Measurements from ENCODE around the gene GDF15. TPM values are rescaled to one million over a fixed set of nuclear protein-coding genes. Genes with fewer than 3 reads are reported as not detected.

Gene GDF15
- total RNA-seq, 1 donor from 2014 or later = 0.51 TPM

DNA sequence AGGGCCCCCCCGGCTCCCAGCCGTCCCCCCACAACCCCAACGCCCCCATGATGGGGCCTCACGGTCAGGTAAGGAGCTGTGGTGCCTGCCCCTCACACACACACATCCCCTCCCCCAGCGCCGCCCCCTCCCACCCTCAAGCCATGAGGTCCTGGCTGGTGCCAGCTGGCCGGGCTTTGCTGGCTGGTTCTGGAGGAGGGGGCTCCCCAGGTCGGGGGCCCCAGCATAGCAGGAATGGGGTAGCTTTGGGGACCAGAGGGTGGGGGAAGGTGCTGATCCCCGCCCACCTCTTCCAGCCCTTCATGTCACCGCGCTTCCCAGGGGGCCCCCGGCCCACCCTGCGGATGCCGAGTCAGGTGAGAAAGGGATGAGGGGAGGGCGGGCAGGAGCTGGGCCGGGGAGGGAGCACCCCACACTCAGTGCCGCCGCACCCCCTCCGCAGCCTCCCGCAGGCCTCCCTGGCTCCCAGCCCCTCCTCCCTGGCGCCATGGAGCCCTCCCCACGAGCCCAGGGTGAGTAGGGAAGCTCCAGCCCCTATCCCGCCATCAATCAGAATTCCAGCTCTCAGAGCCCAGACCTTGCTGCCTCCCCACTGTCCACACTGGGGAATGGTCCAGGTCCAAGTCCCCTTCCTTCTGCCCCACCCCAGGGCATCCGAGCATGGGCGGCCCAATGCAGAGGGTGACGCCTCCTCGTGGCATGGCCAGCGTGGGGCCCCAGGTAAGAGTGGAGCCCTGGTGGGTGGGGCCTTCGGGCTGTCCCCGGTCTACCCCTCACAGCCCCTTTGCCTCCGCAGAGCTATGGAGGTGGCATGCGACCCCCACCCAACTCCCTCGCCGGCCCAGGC is 45.6 kb downstream of the GDF15 start:
- DNase-seq = no peak

DNA sequence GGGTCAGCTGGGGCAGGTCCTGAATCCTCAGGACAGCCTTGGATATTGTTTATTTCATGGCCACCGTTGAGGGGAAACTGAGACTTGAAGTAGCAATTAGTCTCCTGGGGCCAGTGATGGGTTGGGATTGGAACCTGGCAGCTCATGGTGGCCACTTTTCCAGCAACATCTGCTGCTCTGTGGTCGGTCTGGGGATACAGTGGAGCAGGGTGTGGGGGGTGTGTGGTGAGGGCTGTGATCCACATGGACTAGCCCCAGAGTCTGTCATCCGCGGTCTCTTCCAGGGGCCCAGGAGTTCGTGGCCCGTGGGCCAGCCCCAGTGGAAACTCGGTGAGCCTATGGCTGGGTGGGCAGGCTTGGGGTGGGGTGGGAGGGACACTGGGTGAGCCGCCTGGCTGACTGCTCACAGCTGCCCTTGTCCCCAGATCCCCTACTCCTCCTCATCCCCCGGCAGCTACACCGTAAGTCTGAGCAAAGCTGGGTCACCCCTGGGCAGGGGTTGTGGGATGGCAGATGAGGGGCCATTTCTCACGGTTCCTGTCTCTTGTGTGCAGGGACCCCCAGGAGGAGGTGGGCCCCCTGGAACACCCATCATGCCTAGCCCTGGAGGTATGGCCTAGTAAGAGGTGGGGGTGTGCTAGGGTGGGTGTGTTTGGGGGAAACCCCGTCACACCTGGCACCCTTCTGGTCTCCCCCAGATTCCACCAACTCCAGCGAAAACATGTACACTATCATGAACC is 46.5 kb downstream of the GDF15 start:
- no peak for DNase-seq

DNA sequence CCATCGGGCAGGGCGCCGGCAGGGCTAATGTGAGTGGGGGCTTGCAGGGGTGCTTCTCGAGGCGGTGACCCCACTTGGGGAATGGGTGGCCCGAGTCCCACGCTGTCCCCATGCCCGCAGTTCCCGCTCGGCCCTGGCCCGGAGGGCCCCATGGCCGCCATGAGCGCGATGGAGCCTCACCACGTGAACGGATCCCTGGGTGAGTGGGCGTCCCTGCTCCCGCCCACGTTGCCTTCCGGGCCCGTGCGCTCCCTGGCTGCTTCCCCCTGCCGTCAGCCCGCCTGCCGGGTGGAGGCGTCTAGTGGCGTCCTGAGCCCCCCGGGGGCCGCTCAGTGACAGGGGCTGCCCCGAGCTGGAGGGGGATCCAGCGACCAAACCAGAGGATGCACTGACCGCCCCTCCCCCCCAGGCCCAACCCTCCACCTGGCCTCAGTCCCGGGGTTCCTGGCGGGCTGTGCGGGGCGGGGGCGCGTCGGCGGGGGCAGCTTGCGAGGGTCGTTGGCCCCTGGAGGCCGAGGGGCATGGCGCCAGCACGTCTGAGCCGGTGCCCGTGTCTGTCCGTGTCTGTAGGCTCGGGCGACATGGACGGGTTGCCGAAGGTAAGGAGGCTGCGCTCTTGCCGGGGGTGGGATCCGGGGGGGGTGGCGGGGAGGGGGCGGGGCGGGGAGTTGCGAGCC is 47.2 kb downstream of the GDF15 start:
- no peak for DNase-seq

DNA sequence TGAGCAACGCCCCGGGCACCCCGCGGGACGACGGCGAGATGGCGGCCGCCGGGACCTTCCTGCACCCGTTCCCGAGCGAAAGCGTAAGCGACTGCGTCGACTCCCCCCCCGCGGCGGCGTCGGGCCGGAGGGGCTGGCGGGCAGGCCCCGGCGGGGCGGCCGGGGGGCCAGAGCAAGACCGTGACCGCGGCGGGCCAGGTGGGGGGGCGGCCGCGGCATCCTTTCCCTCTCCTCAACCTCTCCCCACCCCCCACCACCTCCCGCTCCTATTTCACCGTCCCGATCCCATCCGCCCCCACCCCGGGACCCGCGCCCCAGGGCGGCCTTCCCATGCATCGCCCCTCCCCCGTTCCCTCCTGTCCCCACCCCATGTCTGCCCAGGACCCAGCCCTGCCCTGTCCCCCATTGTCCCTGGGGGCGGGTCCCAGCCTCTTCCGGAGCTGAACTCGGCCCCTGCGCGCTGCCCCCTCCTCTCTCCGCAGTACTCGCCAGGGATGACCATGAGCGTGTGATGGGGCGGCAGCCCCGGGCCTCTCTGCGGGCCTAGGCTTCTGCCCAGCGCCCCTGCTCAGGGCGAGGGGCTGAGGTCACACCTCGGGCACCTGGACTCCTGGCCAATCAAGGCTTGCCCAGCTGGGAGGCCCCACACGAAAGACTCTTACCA is 47.9 kb downstream of the GDF15 start:
- DNase-seq = no peak

DNA sequence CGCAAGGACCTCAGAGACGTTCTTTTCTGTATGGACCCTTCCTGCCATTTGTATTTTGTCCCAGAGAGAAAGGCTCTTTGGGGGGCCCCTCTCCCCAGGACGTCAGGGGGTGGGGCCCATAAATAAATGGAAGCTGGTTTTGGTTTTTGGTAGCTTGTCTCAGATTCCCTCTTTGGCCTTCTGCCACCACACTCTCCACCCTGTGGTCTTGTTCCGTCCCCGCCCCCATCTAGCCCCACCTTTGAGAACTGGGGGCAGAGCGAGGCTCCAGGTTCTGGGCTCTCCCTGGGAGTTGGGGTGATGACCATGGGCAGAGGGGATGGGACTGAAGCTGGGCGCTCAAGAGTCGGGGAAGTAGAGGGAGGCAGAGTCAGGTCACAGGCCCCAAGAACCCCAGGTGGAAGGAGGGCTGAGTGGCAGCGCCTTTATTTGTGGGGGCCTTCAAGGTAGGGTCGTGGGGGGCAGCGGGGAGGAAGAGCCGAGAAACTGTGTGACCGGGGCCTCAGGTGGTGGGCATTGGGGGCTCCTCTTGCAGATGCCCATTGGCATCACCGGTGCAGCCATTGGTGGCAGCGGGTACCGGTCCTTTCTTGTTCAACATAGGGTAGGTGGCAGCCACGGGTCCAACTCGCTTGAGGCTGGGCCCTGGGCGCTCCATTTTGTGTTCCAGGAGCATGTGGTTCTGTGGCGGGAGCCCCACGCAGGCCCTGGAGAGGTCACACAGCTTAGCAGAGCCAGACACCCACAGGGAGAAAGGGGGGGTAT is 48.6 kb downstream of the GDF15 start:
- no peak for DNase-seq

DNA sequence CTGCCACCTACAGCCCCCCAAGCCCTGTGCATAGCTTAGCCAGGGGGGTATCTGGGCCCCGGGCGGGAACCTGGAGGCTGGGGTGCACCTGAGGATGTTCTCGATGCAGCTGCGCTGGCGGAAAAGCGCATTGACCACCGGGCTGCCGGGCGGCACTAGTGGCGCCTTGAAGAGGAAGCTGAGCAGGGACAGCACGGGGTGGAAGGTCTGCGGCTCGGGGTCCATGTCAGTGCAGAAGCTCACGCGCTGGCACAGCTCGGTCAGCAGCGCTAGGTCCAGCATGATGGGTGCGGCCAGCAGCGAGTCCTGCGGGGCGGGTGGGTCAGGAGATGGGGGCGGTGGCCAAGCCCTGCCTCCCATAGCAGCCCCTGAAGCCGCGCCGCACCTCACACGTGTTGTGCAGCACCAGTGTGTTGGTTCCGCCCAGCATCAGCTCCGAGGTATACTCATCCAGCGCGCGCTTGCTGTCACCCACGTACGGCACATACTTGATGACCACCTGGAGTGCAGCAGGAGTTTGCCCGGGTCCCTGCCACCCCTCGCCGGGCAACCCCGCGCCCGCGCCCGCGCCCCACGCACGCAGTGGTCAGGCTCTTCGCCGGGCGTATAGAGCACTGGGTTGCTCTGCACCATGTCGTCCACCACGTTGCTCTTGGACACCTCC is 49.4 kb downstream of the GDF15 start:
- DNase-seq = no peak

DNA sequence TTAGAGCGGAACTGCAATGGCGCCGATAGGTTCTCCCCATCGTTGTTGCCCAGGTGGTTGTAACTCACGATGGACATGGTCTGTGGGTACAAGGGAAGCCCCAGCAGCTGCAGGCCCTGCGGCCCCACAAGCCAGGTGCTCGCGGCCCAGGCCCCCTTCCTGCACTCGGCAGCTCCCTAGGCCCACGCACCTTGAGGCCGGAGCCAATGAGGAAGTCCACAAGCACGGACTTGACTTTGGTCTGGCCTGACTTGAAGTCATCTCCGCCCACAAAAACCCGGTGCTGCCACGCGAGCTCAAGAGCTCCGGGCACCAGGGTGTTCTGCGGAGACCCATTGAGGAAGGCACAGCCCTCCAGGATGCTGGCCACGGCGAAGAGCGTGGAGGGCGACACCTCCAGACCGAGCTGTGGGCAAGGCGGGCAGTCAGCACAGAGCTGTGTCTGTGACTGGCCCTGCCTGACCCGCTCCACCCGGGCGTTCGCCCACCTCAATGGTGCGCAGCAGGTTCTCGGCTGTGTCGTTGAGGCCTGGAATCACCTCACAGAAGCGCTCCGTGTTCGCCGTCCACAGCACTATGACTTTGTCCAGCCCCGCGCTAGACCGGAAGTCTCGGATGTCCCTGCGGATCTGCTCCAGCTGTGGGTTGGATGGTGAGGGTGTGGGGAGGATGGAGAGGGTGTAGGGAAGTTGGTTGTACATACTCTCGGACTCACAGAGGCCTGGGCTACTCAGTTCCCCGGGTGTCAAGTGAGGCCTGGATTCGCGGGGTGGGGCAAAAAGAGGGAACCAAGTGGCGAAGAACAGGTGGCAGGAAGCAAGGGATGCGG is 50.1 kb downstream of the GDF15 start:
- DNase-seq = no peak

DNA sequence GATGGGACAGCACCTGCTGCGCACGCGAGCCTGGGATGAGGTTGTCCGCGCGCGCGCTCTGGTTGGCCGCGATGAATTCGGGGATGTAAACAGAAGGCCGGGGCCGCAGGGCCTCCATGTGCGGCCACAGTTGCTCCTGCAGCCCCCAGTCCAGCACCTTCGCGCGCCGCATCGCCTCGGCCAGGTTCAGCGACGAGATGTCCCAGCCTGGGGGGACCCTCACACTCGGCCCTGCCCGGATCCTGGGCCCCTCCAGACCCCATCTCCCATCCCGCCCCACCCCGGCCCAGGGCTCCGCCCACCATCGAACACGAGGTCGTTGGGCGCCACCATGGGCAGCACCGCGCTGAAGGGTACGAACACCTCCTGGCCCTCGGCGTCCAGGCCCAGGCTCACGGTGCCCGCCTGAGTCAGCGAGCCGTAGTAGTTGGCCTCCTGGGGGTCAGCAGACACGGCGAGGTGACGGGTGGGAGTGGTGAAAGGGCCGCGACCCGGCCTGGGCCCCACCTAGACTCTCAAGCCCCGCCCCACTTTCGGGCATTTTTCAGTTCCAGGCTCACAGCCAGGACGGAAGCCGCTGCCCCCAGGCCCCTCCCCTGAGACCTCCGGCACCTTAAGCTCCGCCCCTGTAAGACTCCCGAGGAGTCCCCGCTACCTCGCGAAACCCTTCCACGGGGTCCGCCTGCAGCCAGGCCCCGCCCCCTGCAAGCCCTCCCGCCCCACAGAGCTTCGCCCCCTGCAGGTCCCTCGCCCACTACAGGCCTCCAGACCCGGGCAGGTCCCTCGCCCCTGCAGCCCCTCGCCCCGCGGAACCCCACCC is 50.9 kb downstream of the GDF15 start:
- DNase-seq = peak; percentile 90

DNA sequence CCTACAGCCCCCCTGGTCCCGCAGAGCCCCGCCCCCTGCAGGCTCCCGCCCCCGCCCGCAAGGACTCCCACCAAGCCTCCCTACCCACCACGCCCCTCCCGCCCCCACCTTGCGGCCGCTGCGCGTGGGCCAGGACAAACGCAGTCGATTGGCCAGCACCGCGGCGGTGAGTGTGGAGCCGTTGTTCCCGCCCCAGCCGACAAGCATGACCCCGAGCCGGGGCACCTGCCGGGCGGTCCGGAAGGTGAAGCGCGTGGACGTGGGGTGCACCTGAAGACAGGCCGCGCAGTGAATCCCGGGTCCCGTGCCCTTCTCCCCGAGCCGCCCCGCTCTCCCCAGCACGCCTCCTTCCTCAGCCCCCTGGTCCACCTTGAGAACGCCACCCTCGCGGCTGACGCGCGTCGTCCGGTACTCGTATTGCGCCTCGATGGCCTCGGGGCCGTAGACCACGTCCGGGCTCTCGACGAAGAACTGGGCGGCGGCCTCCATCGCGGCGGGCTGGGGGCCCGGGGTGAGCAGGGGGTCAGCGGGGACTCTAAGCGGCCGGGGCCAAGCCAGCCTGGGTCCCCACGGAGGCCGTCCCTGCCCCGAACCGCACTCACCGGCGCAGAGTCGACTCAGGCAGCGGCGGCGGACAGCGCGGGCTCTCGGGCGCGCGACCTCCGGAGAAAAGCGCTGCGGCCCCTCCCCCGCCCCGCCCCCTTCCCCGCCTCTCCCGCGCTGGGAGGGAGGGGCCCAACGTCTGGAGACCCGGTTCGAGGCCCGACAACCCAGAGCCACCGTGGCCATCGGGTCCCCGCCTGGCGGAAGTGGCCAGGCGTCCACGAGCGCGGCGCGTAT is 51.8 kb downstream of the GDF15 start, which contains the start of gene ISYNA1:
Gene ISYNA1 (minus strand): TSS at position 643 of the 840 bp plus-strand sequence. CDS start 154 bp downstream, at position 489.
- DNase-seq = peak; percentile 77

DNA sequence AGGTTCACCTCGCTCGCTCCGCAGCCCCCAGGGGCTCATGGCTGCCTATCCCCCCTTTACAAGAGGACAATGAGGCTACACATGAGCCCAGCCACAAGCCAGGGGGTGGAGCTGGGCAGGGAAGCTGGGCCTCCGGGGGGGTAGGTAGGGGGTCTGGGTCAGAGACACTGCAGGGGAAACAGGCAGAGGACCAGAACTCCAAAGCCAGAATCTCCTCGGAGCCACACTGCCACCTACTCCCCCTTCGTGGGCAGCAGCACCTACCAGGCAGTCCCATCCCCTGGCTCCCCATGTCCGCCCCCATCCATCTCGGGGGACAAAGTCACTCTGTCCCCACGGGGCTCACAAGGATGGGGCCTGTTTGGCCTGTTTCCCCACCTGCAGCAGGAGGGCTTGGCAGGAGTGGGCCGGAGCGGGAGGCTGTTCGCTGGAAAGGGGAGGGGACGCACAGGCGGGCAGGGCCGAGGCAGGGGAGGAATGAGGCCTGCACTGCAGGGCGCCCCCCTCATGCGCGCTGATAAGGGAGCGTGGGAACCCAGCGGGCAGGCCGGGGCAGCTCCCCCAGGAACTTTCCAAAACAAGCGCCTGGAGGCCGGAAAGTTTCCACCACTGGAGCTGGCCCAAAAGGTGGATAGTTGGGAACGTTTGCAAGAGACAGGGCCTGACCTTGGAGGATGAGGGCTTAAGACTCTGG is 52.5 kb downstream of the GDF15 start:
- no peak for DNase-seq

Small RNAs within 50 kb of the gene (small RNA-seq; reads per million reads assigned to genes)
- not detected for gene MIR3189 (ENCODE audit: low replicate concordance)

Other genes with a start within 250 kb of the GDF15 start
- gene PIK3R2, start 233.0 kb upstream of the GDF15 start, total RNA-seq = 34.5 TPM
- 0.21 TPM for gene IFI30, start 212.3 kb upstream of the GDF15 start, total RNA-seq
- gene MPV17L2, start 192.9 kb upstream of the GDF15 start, total RNA-seq = 6.5 TPM
- gene RAB3A, start 182.1 kb upstream of the GDF15 start, total RNA-seq = 2.1 TPM
- gene PDE4C, start 159.7 kb upstream of the GDF15 start, total RNA-seq = 5.7 TPM
- 0.62 TPM for gene IQCN, start 111.7 kb upstream of the GDF15 start, total RNA-seq
- gene JUND, start 104.5 kb upstream of the GDF15 start, total RNA-seq = 276 TPM
- 143 TPM for gene LSM4, start 63.1 kb upstream of the GDF15 start, total RNA-seq
- 12.7 TPM for gene PGPEP1, start 45.6 kb upstream of the GDF15 start, total RNA-seq
- gene LRRC25, start 11.5 kb downstream of the GDF15 start, total RNA-seq = 1.8 TPM
- gene SSBP4, start 33.2 kb downstream of the GDF15 start, total RNA-seq = 50.1 TPM
- gene ISYNA1, start 52.0 kb downstream of the GDF15 start, total RNA-seq = 49.3 TPM
- gene ELL, start 135.9 kb downstream of the GDF15 start, total RNA-seq = 21.7 TPM
- gene FKBP8, start 157.4 kb downstream of the GDF15 start, total RNA-seq = 115 TPM
- gene KXD1, start 171.7 kb downstream of the GDF15 start, total RNA-seq = 40.7 TPM
- 385 TPM for gene UBA52, start 185.7 kb downstream of the GDF15 start, total RNA-seq
- gene REX1BD, start 202.6 kb downstream of the GDF15 start, total RNA-seq = 57.6 TPM
- gene CRLF1, start 220.6 kb downstream of the GDF15 start, total RNA-seq = 38.4 TPM
- gene TMEM59L, start 226.7 kb downstream of the GDF15 start, total RNA-seq = 12.0 TPM

Measured in tongue (tissue), 3 donors.